HEK293T (cell line): ENCODE results near the gene PNKD.

Source experiments
- CTBP1 ChIP-seq: fragments of 450-650 bp; IDR thresholded peaks from 2 replicates; pipeline ENCODE4 v1.6.1; 2016; ENCODE audit warnings: borderline replicate concordance
- L3MBTL2 ChIP-seq: fragments of 450-650 bp; conservative IDR thresholded peaks from 2 replicates; pipeline ENCODE4 v1.6.1; 2016; ENCODE audit warnings: mild to moderate bottlenecking
- PKNOX1 ChIP-seq: fragments of 450-650 bp; IDR thresholded peaks from 2 replicates; pipeline ENCODE4 v1.6.1; 2016
- TARDBP ChIP-seq: fragments of 450-650 bp; IDR thresholded peaks from 2 replicates; pipeline ENCODE4 v1.6.1; 2016

- TF ChIP-seq PKNOX1: no peak
- no peak for TF ChIP-seq CTBP1
- no peak for TF ChIP-seq TARDBP
- TF ChIP-seq L3MBTL2: no peak
Observed at GRCh38 chr2:218317303-218317630, 46.9 kb downstream of the PNKD start.
